Measurements from ENCODE around the gene SLC25A47. TPM values are rescaled to one million over a fixed set of nuclear protein-coding genes. Genes with fewer than 3 reads are reported as not detected.
"Not testable (repeated sequence)": the region's sequence is repeated elsewhere in the genome, so short reads cannot be mapped to it uniquely, and the experiment has no call there.

The SLC25A47 gene
- total RNA-seq, 1 donor from 2014 or later = not detected

DNA sequence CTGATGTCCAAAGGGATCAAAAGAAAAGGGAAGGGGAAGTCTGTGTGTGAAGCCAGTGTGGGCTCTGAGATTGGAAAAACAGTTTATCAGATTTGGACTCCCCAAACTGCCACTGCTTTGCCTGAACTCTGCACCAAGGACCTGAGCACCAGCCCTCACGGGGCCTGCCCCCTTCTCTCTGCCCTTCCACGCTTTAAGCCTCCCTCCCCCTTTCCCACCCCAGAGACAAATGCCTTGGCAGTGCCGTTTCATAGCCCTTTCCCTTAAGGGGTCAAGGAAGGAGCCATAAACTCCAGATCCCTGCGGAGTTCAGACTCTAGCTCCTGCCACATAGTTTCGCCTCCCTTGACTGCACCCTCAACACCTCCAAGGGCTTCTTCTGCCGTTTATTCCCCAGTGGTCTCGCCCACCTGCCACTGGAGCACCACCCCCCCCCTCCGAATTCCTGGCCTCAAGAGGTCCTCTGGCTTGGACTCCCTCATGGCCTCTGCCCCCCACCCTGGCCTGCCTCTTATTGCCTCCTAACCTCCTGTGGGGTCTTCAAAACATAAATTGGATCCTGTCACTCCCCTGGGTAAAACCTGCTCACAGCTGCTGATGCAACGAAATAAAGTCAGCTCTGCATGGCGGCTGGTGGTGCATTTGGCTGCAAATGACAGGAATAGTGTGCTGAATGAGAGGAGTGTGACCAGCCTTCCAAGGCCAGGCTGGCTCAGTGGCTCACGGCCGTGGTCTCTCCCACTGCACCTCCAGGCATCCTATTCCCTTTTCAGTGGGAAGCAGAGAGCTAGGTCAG is 35.7 kb upstream of the SLC25A47 start:
- peak; percentile 31 for DNase-seq
- TF ChIP-seq CTCF (IDR thresholded peaks at IDR 0.05) = no peak
- Histone ChIP-seq H3K9me3 (no peaks in the 10 kb centered on the region), H3K4me1 (peaks cover 18% of the 10 kb centered on the region), H3K36me3 (peaks cover 7% of the 10 kb centered on the region), H3K4me3 (no peak overlapping the region), H3K27ac (no peak overlapping the region), H3K27me3 (no peaks in the 10 kb centered on the region)
- intact Hi-C loops (cut with DNase I) = no loop called here
- ATAC-seq = no peak

DNA sequence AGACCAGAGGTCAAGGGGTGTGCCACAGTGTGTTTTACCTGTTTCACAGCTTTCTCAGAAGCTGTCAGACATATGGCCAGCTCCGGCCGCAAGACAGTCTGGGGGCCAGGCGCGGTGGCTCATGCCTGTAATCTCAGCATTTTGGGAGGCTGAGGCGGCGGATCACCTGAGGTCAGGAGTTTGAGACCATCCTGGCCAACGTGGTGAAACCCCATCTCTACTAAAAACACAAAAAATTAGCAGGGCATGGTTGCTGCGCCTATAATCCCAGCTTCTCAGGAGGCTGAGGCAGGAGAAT is 35.2 kb upstream of the SLC25A47 start:
- peaks cover 18% of the 10 kb centered on the region for H3K4me1 ChIP-seq
- ATAC-seq; H3K27ac ChIP-seq; DNase-seq; H3K36me3 ChIP-seq; intact Hi-C loops (cut with DNase I); H3K9me3 ChIP-seq; H3K4me3 ChIP-seq; H3K27me3 ChIP-seq: not testable (repeated sequence)

DNA sequence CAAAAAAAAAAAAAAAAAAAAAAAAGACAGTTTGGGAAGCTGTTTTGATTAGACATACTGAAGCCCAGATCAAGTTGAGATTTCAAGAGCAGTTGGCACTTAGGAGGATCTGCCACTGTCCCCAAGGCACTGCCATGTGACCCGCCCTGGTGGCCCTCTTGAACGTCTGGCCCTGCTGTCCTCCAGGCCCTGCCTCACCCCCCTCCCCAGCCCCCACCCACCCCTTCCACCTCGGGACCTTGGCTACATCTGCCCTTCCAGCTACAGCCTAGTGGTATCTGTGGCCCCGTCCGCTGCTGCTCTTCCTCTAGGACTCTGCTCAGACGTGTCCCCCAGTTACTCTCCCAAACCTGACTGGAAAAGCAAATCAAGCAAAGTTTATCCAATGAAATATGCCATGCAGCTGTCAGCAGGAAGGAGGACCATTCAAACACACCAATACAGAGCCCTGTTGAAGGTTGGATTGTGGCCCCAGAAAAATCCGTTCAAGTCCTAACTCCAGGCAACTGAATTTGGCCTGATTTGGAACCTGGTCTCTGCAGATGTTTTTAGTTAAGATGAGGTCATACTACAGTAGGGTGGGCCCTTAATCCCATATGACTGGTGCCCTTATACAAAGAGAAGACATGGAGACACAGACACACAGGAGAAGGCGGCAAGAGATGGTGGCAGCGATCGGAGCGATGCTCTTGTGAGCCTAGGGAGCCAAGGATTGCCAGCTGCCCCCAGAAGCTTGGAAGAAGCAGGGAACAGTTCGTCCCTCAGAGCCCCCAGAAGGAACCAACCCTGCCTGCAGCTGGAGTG is 34.6 kb upstream of the SLC25A47 start:
- H3K27ac ChIP-seq = no peak overlapping the region
- intact Hi-C loops (cut with DNase I) = no loop called here
- peak; percentile 46 for DNase-seq
- H3K27me3 ChIP-seq = no peaks in the 10 kb centered on the region
- no peak for TF ChIP-seq CTCF (IDR thresholded peaks at IDR 0.05)
- no peaks in the 10 kb centered on the region for H3K9me3 ChIP-seq
- no peak for ATAC-seq
- H3K36me3 ChIP-seq = peaks cover 7% of the 10 kb centered on the region
- peaks cover 14% of the 10 kb centered on the region for H3K4me1 ChIP-seq
- H3K4me3 ChIP-seq = no peak overlapping the region

DNA sequence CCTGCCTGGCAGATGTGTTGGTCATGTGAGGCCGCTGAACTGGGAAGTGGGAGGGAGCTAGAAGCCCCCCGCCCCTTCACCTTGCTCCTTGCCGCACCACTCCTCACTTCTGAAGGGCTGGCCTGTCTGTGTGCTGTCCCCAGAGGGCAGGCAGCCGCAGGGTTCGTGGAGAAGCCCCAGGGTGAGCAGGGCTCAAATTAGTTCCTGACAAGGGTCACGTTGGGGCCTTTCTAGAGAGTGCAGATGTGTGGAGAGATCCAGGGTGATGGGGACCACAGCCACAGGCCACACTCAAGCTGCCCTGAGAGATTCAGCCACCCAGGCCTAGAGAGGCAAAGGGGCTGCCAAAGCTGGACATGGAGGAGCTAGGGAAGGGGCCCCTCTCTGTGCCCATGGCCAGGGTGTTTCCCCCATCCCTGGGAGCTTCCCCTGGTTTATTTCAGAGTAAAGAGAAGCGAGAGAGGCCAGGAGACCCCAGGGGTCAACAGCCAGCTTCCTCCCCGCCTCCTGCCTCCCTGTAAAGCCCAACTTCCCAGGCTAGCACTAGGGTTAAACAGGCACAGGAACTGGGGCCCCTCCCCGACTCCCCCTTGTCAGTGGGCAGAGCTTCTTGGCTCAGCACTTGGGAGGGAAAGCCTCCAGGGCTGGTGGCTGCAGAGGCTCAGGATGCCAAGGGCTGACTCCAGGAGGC is 33.1 kb upstream of the SLC25A47 start:
- peak; percentile 43 for DNase-seq
- Histone ChIP-seq H3K36me3 (peaks cover 7% of the 10 kb centered on the region), H3K9me3 (no peaks in the 10 kb centered on the region), H3K27me3 (no peaks in the 10 kb centered on the region), H3K4me1 (peaks cover 4% of the 10 kb centered on the region), H3K4me3 (no peak overlapping the region), H3K27ac (no peak overlapping the region)
- TF ChIP-seq CTCF (IDR thresholded peaks at IDR 0.05) = no peak
- intact Hi-C loops (cut with DNase I) = no loop called here
- no peak for ATAC-seq

DNA sequence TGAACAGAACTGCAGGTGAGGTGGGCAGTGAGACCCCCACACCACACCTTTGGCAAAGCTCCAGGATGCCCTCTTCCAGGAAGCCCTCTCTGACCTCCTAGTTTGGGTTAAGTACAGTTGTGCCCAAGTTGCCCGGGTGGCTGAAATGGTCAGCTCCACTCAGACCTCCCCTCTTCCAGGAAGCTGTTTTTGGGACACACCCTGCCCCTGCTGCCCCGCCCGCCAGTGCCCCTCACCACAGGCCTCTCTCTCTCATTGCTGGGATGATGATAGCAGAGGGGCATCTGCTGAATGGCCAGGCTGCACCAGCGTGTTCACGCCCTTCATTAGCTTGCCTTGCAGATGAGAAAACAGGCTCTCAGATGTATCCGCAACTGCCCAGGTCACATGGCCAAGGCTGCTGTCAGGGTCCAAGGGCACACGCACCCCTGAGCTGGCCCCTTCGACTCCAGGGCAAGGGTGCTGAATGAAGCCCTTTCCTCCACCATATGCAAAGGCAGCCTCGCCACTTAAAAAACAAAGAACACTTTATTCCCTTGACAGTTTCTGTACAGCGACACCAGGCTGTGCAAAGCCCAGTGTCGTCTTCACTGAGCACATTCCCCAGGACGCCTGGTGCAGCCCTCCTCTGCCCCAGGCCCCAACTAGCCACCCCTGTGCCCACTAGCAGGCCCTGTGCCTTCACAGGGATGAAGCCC is 32.4 kb upstream of the SLC25A47 start:
- H3K9me3 ChIP-seq = no peaks in the 10 kb centered on the region
- peaks cover 11% of the 10 kb centered on the region for H3K36me3 ChIP-seq
- ATAC-seq (no peak), DNase-seq (peak; percentile 40)
- TF ChIP-seq CTCF (IDR thresholded peaks at IDR 0.05) = no peak
- H3K27ac ChIP-seq = no peak overlapping the region
- peaks cover 3% of the 10 kb centered on the region for H3K4me1 ChIP-seq
- H3K27me3 ChIP-seq = no peaks in the 10 kb centered on the region
- intact Hi-C loops (cut with DNase I) = no loop called here
- no peak overlapping the region for H3K4me3 ChIP-seq
